ENCODE measurements around the gene CD2. TPM values are rescaled to one million over a fixed set of nuclear protein-coding genes. Genes with fewer than 3 reads are reported as not detected.

Gene CD2
- total RNA-seq, 4 donors from 2014 or later = 1.9 to 9.7 (median 2.6) TPM

- no peak overlapping the region for H3K4me3 ChIP-seq (replicated peaks in 1 of 3)
- 81% methylated on average over 5 of the region's 5 CpGs for WGBS, 2 donors
- no peak for TF ChIP-seq POLR2A (IDR thresholded peaks at IDR 0.05)
- TF ChIP-seq CTCF (IDR thresholded peaks at IDR 0.05) = no peak
- H3K36me3 ChIP-seq = no peaks in the 10 kb centered on the region
- H3K27ac ChIP-seq = no peak overlapping the region
- H3K27me3 ChIP-seq = no peaks in the 10 kb centered on the region
- DNase-seq = no peak
- no peaks in the 10 kb centered on the region for H3K9me3 ChIP-seq
- intact Hi-C loops (cut with DNase I) = no loop called here
- H3K4me1 ChIP-seq = no peaks in the 10 kb centered on the region
Observed at GRCh38 chr1:116733476-116734365, 20.5 kb upstream of the CD2 start.

GRCh38 chr1:116735246-116735645 is 19.0 kb upstream of the CD2 start:
- Histone ChIP-seq H3K9me3 (no peaks in the 10 kb centered on the region), H3K4me3 (replicated peaks in 1 of 3) (no peak overlapping the region), H3K36me3 (no peaks in the 10 kb centered on the region), H3K27ac (no peak overlapping the region), H3K27me3 (no peaks in the 10 kb centered on the region), H3K4me1 (no peaks in the 10 kb centered on the region)
- 92 to 93% methylated on average over 8 of the region's 8 CpGs for WGBS, 2 donors
- no peak for TF ChIP-seq POLR2A (IDR thresholded peaks at IDR 0.05)
- no peak for TF ChIP-seq CTCF (IDR thresholded peaks at IDR 0.05)
- DNase-seq = no peak
- intact Hi-C loops (cut with DNase I) = loop anchor here (5.0 kb wide), 1 partner anchor 322 kb away; no protein-coding TSS in a partner anchor

DNA sequence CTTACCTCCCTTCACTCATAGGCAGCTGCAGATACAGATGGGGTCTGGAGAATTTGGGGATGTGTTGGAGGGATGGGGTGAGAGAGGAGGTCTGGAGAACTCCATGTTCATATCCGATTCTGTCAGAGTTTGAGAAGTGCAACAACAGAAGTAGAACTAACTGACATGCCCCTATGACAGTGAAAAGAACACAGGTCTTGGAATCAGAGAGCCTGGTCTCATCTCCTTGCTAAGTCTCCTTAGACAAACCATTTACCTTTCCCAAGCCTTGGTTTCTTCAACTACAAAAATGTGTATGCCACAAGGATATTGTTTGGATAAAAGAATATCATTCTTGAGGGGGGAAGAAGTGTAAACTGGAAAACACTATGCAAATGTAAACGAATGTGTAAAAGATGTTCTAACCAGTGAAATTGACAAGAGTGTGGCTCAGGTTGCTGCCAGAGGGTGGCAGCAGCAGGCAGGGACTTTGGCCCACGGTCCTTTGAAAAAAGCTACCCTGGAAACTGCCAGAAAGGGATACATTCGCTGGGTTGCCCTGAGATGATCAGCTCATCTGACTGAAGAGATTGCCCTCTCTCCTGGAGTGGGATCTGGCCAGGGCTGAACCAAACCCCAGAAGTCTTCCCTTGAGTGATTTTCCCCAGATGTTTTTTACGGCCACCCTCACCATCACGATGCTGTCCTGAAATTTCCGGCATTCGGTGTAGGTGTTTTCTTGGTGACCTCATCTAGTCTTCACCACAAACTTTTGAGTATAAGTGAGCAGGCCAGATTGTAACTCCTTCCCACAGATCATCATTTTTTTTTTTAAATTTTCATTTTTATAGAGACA is 17.0 kb upstream of the CD2 start:
- Histone ChIP-seq H3K36me3 (no peaks in the 10 kb centered on the region), H3K27me3 (no peaks in the 10 kb centered on the region), H3K4me3 (replicated peaks in 1 of 3) (no peak overlapping the region), H3K4me1 (no peaks in the 10 kb centered on the region), H3K9me3 (no peaks in the 10 kb centered on the region), H3K27ac (no peak overlapping the region)
- TF ChIP-seq POLR2A (IDR thresholded peaks at IDR 0.05) (no peak), CTCF (IDR thresholded peaks at IDR 0.05) (peak in 5 of 6 experiments; percentile 20 to 76 (median 66))
- DNase-seq = peak; percentile 40 to 59
- 50 to 56% methylated on average over 8 of the region's 8 CpGs for WGBS, 2 donors
- intact Hi-C loops (cut with DNase I) = loop anchor here (5.0 kb wide), 1 partner anchor 320 kb away; no protein-coding TSS in a partner anchor

GRCh38 chr1:116737855-116738321 is 16.3 kb upstream of the CD2 start:
- H3K36me3 ChIP-seq = no peaks in the 10 kb centered on the region
- intact Hi-C loops (cut with DNase I) = loop anchor here (5.0 kb wide), 1 partner anchor 319 kb away; no protein-coding TSS in a partner anchor
- 89 to 95% methylated on average over 7 of the region's 7 CpGs for WGBS, 2 donors
- H3K4me1 ChIP-seq = no peaks in the 10 kb centered on the region
- H3K4me3 ChIP-seq (replicated peaks in 1 of 3) = no peak overlapping the region
- TF ChIP-seq CTCF (IDR thresholded peaks at IDR 0.05) (no peak), POLR2A (IDR thresholded peaks at IDR 0.05) (no peak)
- H3K9me3 ChIP-seq = no peaks in the 10 kb centered on the region
- H3K27me3 ChIP-seq = no peaks in the 10 kb centered on the region
- DNase-seq = no peak
- no peak overlapping the region for H3K27ac ChIP-seq

All from thyroid gland (tissue), 4 donors.